Esophagus muscularis mucosa (tissue), 3 donors: Measurements from ENCODE around the gene PLPPR3.

Experiments
- POLR2A ChIP-seq: fragments of 450-650 bp; IDR thresholded peaks from one replicate; pipeline ENCODE4 v1.6.1; 2017; ENCODE audit warnings: antibody characterized with exemption, moderate library complexity, mild to moderate bottlenecking, low read depth
- TF ChIP-seq, protein P1 (sequence below), 3 experiments: fragments of 200-600 bp in 2 of 3; fragments of 450-650 bp in 1 of 3; sonication (generic) in 2 of 3; IDR thresholded peaks; one replicate each; pipeline ENCODE4 v1.5.1; 2017 to 2019; ENCODE audit warnings: antibody characterized with exemption in 3 of 3, mild to moderate bottlenecking in 2 of 3, moderate library complexity in 1 of 3

DNA sequence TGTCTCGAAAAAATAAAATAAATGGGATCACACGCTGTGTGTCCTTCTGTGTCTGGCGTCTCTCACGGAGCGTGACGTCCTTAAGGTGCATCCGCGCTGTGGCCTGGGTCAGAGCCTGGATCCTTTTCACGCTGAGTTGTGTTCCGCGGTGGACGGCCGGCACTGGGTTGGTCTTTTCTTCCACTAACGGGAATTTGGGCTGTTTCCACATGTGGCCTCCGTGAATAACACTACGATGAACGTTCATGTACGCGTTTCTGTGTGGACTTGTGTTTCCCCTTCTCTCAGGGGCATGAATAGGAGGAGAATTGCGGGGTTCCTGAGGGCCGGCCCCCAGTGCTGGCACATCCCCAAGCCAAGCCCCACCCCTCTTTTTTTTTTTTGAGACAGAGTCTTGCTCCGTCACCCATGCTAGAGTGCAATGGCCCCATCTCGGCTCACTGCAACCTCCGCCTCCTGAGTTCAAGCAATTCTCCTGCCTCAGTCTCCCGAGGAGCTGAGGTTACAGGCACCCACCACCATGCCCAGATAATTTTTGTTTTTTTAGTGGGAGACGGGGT lies 30.7 kb downstream of the PLPPR3 start:
- TF ChIP-seq POLR2A = no peak
- TF ChIP-seq, protein P1, sequence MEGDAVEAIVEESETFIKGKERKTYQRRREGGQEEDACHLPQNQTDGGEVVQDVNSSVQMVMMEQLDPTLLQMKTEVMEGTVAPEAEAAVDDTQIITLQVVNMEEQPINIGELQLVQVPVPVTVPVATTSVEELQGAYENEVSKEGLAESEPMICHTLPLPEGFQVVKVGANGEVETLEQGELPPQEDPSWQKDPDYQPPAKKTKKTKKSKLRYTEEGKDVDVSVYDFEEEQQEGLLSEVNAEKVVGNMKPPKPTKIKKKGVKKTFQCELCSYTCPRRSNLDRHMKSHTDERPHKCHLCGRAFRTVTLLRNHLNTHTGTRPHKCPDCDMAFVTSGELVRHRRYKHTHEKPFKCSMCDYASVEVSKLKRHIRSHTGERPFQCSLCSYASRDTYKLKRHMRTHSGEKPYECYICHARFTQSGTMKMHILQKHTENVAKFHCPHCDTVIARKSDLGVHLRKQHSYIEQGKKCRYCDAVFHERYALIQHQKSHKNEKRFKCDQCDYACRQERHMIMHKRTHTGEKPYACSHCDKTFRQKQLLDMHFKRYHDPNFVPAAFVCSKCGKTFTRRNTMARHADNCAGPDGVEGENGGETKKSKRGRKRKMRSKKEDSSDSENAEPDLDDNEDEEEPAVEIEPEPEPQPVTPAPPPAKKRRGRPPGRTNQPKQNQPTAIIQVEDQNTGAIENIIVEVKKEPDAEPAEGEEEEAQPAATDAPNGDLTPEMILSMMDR (IDR thresholded peaks at IDR 0.05) = no peak
